ENCODE measurements around the gene LTO1. TPM values are rescaled to one million over a fixed set of nuclear protein-coding genes. Genes with fewer than 3 reads are reported as not detected.

Gene LTO1, protein sequence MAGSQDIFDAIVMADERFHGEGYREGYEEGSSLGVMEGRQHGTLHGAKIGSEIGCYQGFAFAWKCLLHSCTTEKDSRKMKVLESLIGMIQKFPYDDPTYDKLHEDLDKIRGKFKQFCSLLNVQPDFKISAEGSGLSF
- 10 to 100 TPM; 23.4 to 37.7 TPM for total RNA-seq

GRCh38 chr11:69674886-69675714 lies at the start of gene LTO1:
LTO1 (minus strand) TSS chr11:69675353; CDS start chr11:69675239, 114 bp downstream.
- H3K4me3 Mint-ChIP-seq, result peak within 1 kb of the TSS; percentile 96
- no peaks in the 10 kb centered on the region for H3K9me3 Mint-ChIP-seq
- H3K27me3 Mint-ChIP-seq, result no peaks in the 10 kb centered on the region
- DNase-seq (ENCODE audit: low spot score) (peak; percentile 95), ATAC-seq (peak; percentile 97 to 99)
- peak within 1 kb of the TSS; percentile 81 to 88 for H3K27ac Mint-ChIP-seq
- H3K4me1 Mint-ChIP-seq (ENCODE audit: low read depth in 2 of 2), result peaks cover 21 to 23% of the 10 kb centered on the region in 2 donors
- H3K36me3 Mint-ChIP-seq, result peaks cover 9% of the 10 kb centered on the region

- Mint-ChIP-seq H3K27me3 (peaks cover 24 to 28% of the 10 kb centered on the region in 2 donors), H3K36me3 (no peaks in the 10 kb centered on the region), H3K4me3 (no peak overlapping the region), H3K9me3 (no peaks in the 10 kb centered on the region), H3K4me1 (ENCODE audit: low read depth in 2 of 2) (no peaks in the 10 kb centered on the region), H3K27ac (no peak overlapping the region)
- peak; percentile 23 for DNase-seq (ENCODE audit: low spot score)
- ATAC-seq, result peak in 1 of 2 donors; percentile 7
Observed at GRCh38 chr11:69721745-69722144, 46.6 kb upstream of the LTO1 start.

DNA sequence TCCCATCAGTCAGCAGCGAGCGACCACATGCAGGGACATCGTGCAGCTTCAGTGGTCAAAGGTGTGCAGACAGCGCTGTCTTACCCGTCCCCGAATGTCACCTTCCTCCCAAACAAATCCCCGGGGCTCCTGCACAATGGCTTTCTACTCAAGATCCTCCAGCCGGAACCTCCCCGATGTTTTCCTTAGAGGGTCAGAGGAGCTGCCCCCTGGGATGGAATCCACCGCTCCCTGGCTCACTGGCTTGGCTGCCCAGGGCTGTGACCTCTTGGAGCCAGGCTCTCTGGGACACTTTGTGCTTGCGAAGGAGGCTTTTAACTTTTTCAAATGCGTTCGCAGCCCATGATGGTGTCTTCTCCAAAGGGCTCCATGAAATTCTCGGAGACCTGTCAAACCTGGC lies 46.0 kb upstream of the LTO1 start:
- Mint-ChIP-seq H3K27me3 (peaks cover 24 to 25% of the 10 kb centered on the region in 2 donors), H3K4me1 (ENCODE audit: low read depth in 2 of 2) (no peaks in the 10 kb centered on the region), H3K27ac (no peak overlapping the region), H3K9me3 (no peaks in the 10 kb centered on the region), H3K36me3 (no peaks in the 10 kb centered on the region), H3K4me3 (no peak overlapping the region)
- no peak for ATAC-seq
- peak; percentile 48 for DNase-seq (ENCODE audit: low spot score)

DNA sequence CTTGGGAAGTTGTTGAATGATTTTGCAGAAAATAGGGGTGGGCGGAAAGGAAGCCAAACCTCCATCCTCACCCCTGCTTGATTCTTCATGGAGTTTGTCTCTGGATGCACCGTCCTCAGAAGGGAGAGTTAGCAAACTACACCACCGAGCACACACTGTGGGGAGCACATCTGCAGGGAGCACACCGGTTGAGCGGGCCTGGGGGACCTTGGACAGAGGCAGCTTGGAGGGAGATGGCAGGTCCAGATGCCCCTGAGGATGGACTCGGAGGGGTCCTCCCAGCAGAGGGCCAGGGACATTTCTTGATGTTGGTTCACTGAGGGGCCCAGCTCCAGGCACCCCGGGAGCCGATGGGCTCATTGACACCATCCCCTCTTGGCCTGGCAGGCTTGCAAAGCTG lies 43.8 kb upstream of the LTO1 start:
- Mint-ChIP-seq H3K27me3 (peaks cover 18 to 24% of the 10 kb centered on the region in 2 donors), H3K4me1 (ENCODE audit: low read depth in 2 of 2) (no peaks in the 10 kb centered on the region), H3K4me3 (no peak overlapping the region), H3K36me3 (no peaks in the 10 kb centered on the region), H3K27ac (no peak overlapping the region), H3K9me3 (no peaks in the 10 kb centered on the region)
- DNase-seq (ENCODE audit: low spot score) (peak; percentile 44), ATAC-seq (no peak)

DNA sequence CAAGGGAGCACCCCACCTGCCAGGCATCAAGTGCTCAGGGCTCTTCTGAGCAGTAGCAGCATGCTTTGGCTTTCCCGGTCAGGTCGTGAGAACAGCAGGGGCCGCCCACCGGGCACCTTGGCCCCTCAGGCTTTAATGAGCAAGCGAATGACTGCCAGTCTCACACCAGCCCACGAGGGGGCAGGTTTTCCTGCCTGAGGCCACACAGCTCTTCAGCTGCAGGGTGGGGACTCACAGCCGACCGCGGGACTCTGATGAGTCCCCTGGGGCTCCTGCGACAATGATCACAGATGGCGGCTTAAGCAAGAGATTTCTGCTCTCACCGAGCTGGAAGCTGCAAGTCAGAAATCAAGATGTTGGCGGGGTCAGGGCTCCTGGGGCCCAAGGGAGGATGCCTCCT lies 43.0 kb upstream of the LTO1 start:
- H3K27ac Mint-ChIP-seq, result no peak overlapping the region
- ATAC-seq, result peak in 1 of 2 donors; percentile 39
- no peaks in the 10 kb centered on the region for H3K9me3 Mint-ChIP-seq
- DNase-seq (ENCODE audit: low spot score), result peak; percentile 40
- H3K27me3 Mint-ChIP-seq, result peaks cover 18 to 24% of the 10 kb centered on the region in 2 donors
- H3K4me1 Mint-ChIP-seq (ENCODE audit: low read depth in 2 of 2), result no peaks in the 10 kb centered on the region
- no peak overlapping the region for H3K4me3 Mint-ChIP-seq
- no peaks in the 10 kb centered on the region for H3K36me3 Mint-ChIP-seq

GRCh38 chr11:69716891-69717747 lies 42.0 kb upstream of the LTO1 start:
- ATAC-seq (peak in 1 of 2 donors; percentile 24), DNase-seq (ENCODE audit: low spot score) (peak; percentile 44)
- H3K27ac Mint-ChIP-seq, result no peak overlapping the region
- H3K36me3 Mint-ChIP-seq, result no peaks in the 10 kb centered on the region
- H3K27me3 Mint-ChIP-seq, result peaks cover 14 to 16% of the 10 kb centered on the region in 2 donors
- H3K9me3 Mint-ChIP-seq, result no peaks in the 10 kb centered on the region
- H3K4me1 Mint-ChIP-seq (ENCODE audit: low read depth in 2 of 2), result peaks cover 1 to 2% of the 10 kb centered on the region in 2 donors
- H3K4me3 Mint-ChIP-seq, result no peak overlapping the region

DNA sequence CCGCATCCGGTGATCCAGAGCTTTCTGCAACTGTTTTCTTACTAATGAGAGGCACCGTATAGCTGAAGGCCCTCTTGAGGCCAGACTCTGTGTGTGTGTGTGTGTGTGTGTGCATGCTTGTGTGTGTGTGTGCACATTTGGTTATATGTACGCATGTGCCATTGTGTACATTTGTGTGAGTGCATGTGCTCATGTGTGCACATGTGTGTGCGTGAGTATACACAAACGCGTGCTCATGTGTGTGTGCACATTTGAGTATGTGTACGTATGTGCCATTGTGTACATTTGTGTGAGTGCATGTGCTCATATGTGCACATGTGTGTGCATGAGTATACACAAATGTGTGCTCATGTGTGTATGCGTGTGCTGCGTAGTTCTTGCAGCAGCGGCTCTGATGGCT lies 40.9 kb upstream of the LTO1 start:
- Mint-ChIP-seq H3K27ac (no peak overlapping the region), H3K4me1 (ENCODE audit: low read depth in 2 of 2) (peaks cover 8% of the 10 kb centered on the region in 2 donors), H3K27me3 (peaks cover 21 to 26% of the 10 kb centered on the region in 2 donors), H3K9me3 (no peaks in the 10 kb centered on the region), H3K36me3 (no peaks in the 10 kb centered on the region), H3K4me3 (no peak overlapping the region)
- DNase-seq (ENCODE audit: low spot score) (no peak), ATAC-seq (no peak)

GRCh38 chr11:69715446-69715845 lies 40.3 kb upstream of the LTO1 start:
- peaks cover 8% of the 10 kb centered on the region in 2 donors for H3K4me1 Mint-ChIP-seq (ENCODE audit: low read depth in 2 of 2)
- no peak for ATAC-seq

DNA sequence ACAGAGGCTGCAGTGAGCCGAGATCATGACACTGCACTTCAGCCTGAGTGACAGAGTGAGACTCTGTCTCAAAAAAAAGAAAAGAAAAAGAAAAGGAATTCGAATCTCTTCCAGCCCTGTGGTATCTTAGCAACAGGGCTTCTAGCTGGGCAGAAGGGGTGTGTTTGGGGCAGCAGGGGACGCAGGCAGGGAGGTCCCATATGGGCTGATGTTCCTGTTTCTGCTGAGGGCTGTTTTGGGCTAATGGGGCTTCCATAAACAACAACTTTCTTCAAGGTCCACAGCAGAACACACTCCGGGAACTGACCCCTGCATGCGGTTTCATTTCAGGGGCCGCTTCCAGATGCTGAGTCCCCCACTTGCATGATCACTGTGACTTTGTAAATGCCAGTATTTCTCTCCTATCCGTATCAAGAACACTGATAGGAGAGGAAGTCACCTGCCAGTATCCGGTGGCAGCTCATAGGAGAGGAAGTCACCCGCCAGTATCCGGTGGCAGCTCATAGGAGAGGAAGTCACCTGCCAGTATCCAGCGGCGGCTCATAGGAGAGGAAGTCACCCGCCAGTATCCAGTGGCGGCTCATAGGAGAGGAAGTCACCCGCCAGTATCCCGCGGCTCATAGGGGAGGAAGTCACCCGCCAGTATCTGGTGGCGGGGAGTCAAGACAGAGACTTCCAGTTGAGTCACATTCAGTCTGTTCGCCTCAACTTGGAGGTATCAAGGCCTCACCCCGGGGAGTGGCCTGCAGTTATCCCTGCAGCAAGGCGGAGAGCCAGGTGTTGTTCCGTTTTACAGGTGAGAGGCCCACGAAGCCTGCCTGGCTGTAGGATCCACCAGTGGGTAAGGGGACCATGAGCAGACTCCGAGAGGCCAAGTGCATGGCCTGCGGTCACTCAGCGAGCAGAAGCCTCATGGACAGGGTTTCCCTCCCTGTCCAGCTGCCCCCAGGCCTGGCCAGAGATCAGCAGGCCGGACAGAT lies 37.0 kb upstream of the LTO1 start:
- H3K4me3 Mint-ChIP-seq, result no peak overlapping the region
- no peak overlapping the region for H3K27ac Mint-ChIP-seq
- H3K4me1 Mint-ChIP-seq (ENCODE audit: low read depth in 2 of 2), result peaks cover 8% of the 10 kb centered on the region in 2 donors
- no peaks in the 10 kb centered on the region for H3K36me3 Mint-ChIP-seq
- ATAC-seq (no peak), DNase-seq (ENCODE audit: low spot score) (no peak)
- peaks cover 17 to 21% of the 10 kb centered on the region in 2 donors for H3K27me3 Mint-ChIP-seq
- H3K9me3 Mint-ChIP-seq, result no peaks in the 10 kb centered on the region

More at GRCh38 chr11:69715446-69715845, 40.3 kb upstream of the LTO1 start:
- H3K36me3 Mint-ChIP-seq, result no peaks in the 10 kb centered on the region
- no peak for DNase-seq (ENCODE audit: low spot score)
- H3K27ac Mint-ChIP-seq, result no peak overlapping the region
- H3K27me3 Mint-ChIP-seq, result peaks cover 24 to 30% of the 10 kb centered on the region in 2 donors
- H3K4me3 Mint-ChIP-seq, result no peak overlapping the region
- H3K9me3 Mint-ChIP-seq, result no peaks in the 10 kb centered on the region

DNA sequence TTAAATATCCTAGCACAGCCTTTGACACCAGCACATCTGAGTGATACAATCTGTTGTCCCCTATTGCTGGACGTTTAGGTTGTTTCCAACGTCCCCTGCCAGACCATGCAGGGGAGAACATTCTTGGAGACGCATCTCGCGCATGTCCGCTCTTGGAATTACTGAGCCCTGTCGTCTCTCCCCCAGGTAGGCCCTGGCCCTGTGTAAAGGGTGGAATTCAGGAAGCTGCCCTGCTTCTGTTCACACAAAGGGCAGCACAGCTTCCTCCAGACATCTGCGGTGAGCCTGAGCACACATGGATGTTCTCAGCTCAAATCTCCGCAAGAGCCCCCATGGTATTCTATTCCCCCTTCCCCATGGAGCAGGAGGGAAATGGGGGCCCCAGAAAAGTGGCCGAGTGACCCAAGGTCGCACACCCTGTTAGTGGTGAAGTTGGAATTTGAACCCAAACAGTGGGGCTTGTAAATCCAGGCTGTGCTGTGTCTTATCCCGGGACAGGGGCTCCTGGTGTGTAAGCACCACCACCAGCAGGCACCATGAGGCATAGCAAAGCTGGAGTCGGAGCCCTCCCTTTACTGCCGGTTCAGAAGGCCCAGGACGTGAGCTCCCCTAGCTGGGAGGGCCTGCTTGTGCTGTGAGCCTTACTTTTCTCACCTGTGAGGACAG lies 33.7 kb upstream of the LTO1 start:
- Mint-ChIP-seq H3K27me3 (peaks cover 24 to 28% of the 10 kb centered on the region in 2 donors), H3K36me3 (no peaks in the 10 kb centered on the region), H3K4me3 (no peak overlapping the region), H3K27ac (no peak overlapping the region), H3K4me1 (ENCODE audit: low read depth in 2 of 2) (peaks cover 8% of the 10 kb centered on the region in 2 donors), H3K9me3 (no peaks in the 10 kb centered on the region)
- ATAC-seq, result peak in 1 of 2 donors; percentile 41
- no peak for DNase-seq (ENCODE audit: low spot score)

GRCh38 chr11:69707176-69707575 lies 32.0 kb upstream of the LTO1 start:
- H3K36me3 Mint-ChIP-seq, result no peaks in the 10 kb centered on the region
- H3K9me3 Mint-ChIP-seq, result no peaks in the 10 kb centered on the region
- H3K4me1 Mint-ChIP-seq (ENCODE audit: low read depth in 2 of 2), result peaks cover 7% of the 10 kb centered on the region in 2 donors
- no peak for ATAC-seq
- DNase-seq (ENCODE audit: low spot score), result no peak
- H3K4me3 Mint-ChIP-seq, result no peak overlapping the region
- H3K27ac Mint-ChIP-seq, result no peak overlapping the region
- peaks cover 27 to 28% of the 10 kb centered on the region in 2 donors for H3K27me3 Mint-ChIP-seq

Measured in natural killer cell treated with Interleukin-12 subunit alpha and Interleukin-12 subunit beta and Interleukin-15 and Interleukin-18, amount 100 ng/mL, for 72 hours (primary cell).